Suprapubic skin (tissue), 4 donors: Measurements from ENCODE around the gene FEZ2.

Experiments used
- EP300 ChIP-seq: sonication (generic); formaldehyde crosslinking; IDR thresholded peaks from one replicate; pipeline ENCODE4 v1.6.1; 2017; ENCODE audit warnings: antibody characterized with exemption
- POLR2A ChIP-seq, 2 donors: fragments of 450-650 bp; IDR thresholded peaks; one replicate each; pipeline ENCODE4 v1.6.1; 2017; ENCODE audit warnings: antibody characterized with exemption in 2 of 2, mild to moderate bottlenecking in 2 of 2, moderate library complexity in 2 of 2
- POLR2AphosphoS5 ChIP-seq, 3 donors: sonication (generic); formaldehyde crosslinking; IDR thresholded peaks; one replicate each; pipeline ENCODE4 v1.6.1; 2017; ENCODE audit warnings: antibody characterized with exemption in 3 of 3
- TF ChIP-seq, protein P1 (sequence below), 2 donors: fragments of 200-600 bp in 1 of 2; fragments of 450-650 bp in 1 of 2; sonication (generic) in 1 of 2; IDR thresholded peaks; one replicate each; pipeline ENCODE4 v1.5.1; 2016 to 2019; ENCODE audit warnings: antibody characterized with exemption in 2 of 2, mild to moderate bottlenecking in 1 of 2, moderate library complexity in 1 of 2

DNA sequence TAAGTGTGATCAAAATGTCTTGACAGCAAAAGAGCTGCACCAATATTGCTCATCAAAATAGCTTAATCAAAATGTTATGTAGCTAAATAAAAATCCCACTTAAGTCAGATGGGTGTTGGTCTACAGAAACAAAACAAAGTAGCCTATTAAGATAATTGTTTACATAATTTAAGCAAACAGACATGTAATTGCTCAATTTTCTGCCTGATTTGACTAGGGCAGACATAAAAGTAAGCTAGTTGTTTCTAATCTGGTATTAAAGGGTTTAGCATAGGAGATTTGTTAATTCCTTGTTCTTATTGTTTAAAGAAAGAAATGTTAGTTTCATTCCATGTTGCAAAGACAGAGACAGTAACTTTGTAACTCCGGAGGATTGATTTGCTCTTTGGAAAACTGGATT lies 11.5 kb upstream of the FEZ2 start:
- TF ChIP-seq, protein P1, sequence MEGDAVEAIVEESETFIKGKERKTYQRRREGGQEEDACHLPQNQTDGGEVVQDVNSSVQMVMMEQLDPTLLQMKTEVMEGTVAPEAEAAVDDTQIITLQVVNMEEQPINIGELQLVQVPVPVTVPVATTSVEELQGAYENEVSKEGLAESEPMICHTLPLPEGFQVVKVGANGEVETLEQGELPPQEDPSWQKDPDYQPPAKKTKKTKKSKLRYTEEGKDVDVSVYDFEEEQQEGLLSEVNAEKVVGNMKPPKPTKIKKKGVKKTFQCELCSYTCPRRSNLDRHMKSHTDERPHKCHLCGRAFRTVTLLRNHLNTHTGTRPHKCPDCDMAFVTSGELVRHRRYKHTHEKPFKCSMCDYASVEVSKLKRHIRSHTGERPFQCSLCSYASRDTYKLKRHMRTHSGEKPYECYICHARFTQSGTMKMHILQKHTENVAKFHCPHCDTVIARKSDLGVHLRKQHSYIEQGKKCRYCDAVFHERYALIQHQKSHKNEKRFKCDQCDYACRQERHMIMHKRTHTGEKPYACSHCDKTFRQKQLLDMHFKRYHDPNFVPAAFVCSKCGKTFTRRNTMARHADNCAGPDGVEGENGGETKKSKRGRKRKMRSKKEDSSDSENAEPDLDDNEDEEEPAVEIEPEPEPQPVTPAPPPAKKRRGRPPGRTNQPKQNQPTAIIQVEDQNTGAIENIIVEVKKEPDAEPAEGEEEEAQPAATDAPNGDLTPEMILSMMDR (IDR thresholded peaks at IDR 0.05) = no peak
- no peak for TF ChIP-seq POLR2A (IDR thresholded peaks at IDR 0.05)
- no peak for TF ChIP-seq EP300
- no peak for TF ChIP-seq POLR2AphosphoS5 (IDR thresholded peaks at IDR 0.05)
